ENCODE measurements around the gene BRMS1. TPM values are rescaled to one million over a fixed set of nuclear protein-coding genes. Genes with fewer than 3 reads are reported as not detected.

Gene BRMS1
- total RNA-seq, 1 experiment from 2014 or later, result 93.5 TPM

- Histone ChIP-seq H3K36me3 (ENCODE audit: insufficient read depth, low read length, poor library complexity, severe bottlenecking) (peaks cover 6% of the 10 kb centered on the region), H3K27ac (ENCODE audit: low read depth, low read length, poor library complexity, severe bottlenecking) (no peak overlapping the region), H3K4me1 (ENCODE audit: insufficient read depth, low read length, poor library complexity, severe bottlenecking) (peaks cover 35% of the 10 kb centered on the region), H3K9me3 (ENCODE audit: low read depth, low read length, poor library complexity, severe bottlenecking) (no peaks in the 10 kb centered on the region), H3K4me3 (ENCODE audit: low read depth, low read length, poor library complexity, severe bottlenecking) (no peak overlapping the region), H3K27me3 (replicated peaks; ENCODE audit: insufficient read depth, low read depth, low read length, poor library complexity) (no peaks in the 10 kb centered on the region)
- intact Hi-C loops (cut with micrococcal nuclease; ENCODE audit: unreplicated experiment), result no loop called here
- DNase-seq (ENCODE audit: low spot score), result no peak
- BruUV-seq (replicated peaks), result no TSS peak
- TF ChIP-seq CTCF (conservative IDR thresholded peaks at IDR 0.05; ENCODE audit: low read depth, low read length) (no peak), EZH2 (IDR thresholded peaks at IDR 0.05; ENCODE audit: borderline replicate concordance, low read depth, low read length, poor library complexity, severe bottlenecking) (no peak)
- ChIA-PET CTCF (no interaction called here), POLR2A (ENCODE audit: low non-redundant PET) (no interaction called here)
Observed at GRCh38 chr11:66332371-66333219, 12.3 kb downstream of the BRMS1 start.

GRCh38 chr11:66331542-66332370 is 13.1 kb downstream of the BRMS1 start:
- no peak overlapping the region for H3K4me3 ChIP-seq (ENCODE audit: low read depth, low read length, poor library complexity, severe bottlenecking)
- POLR2A ChIA-PET (ENCODE audit: low non-redundant PET), result no interaction called here
- TF ChIP-seq EZH2 (IDR thresholded peaks at IDR 0.05; ENCODE audit: borderline replicate concordance, low read depth, low read length, poor library complexity, severe bottlenecking) (no peak), CTCF (conservative IDR thresholded peaks at IDR 0.05; ENCODE audit: low read depth, low read length) (no peak)
- CTCF ChIA-PET, result no interaction called here
- no peaks in the 10 kb centered on the region for H3K9me3 ChIP-seq (ENCODE audit: low read depth, low read length, poor library complexity, severe bottlenecking)
- no peak for DNase-seq (ENCODE audit: low spot score)
- no peaks in the 10 kb centered on the region for H3K36me3 ChIP-seq (ENCODE audit: insufficient read depth, low read length, poor library complexity, severe bottlenecking)
- H3K4me1 ChIP-seq (ENCODE audit: insufficient read depth, low read length, poor library complexity, severe bottlenecking), result peaks cover 35% of the 10 kb centered on the region
- H3K27ac ChIP-seq (ENCODE audit: low read depth, low read length, poor library complexity, severe bottlenecking), result no peak overlapping the region
- intact Hi-C loops (cut with micrococcal nuclease; ENCODE audit: unreplicated experiment), result no loop called here
- BruUV-seq (replicated peaks), result no TSS peak
- H3K27me3 ChIP-seq (replicated peaks; ENCODE audit: insufficient read depth, low read depth, low read length, poor library complexity), result no peaks in the 10 kb centered on the region

- H3K27me3 ChIP-seq (replicated peaks; ENCODE audit: insufficient read depth, low read depth, low read length, poor library complexity), result no peaks in the 10 kb centered on the region
- H3K27ac ChIP-seq (ENCODE audit: low read depth, low read length, poor library complexity, severe bottlenecking), result no peak overlapping the region
- H3K9me3 ChIP-seq (ENCODE audit: low read depth, low read length, poor library complexity, severe bottlenecking), result no peaks in the 10 kb centered on the region
- peaks cover 32% of the 10 kb centered on the region for H3K4me1 ChIP-seq (ENCODE audit: insufficient read depth, low read length, poor library complexity, severe bottlenecking)
- TF ChIP-seq CTCF (conservative IDR thresholded peaks at IDR 0.05; ENCODE audit: low read depth, low read length) (no peak; the same call in 1 of the 2 replicates), EZH2 (IDR thresholded peaks at IDR 0.05; ENCODE audit: borderline replicate concordance, low read depth, low read length, poor library complexity, severe bottlenecking) (no peak)
- CTCF ChIA-PET, result no interaction called here
- no peaks in the 10 kb centered on the region for H3K36me3 ChIP-seq (ENCODE audit: insufficient read depth, low read length, poor library complexity, severe bottlenecking)
- no TSS peak for BruUV-seq (replicated peaks)
- no peak overlapping the region for H3K4me3 ChIP-seq (ENCODE audit: low read depth, low read length, poor library complexity, severe bottlenecking)
- intact Hi-C loops (cut with micrococcal nuclease; ENCODE audit: unreplicated experiment), result no loop called here
- POLR2A ChIA-PET (ENCODE audit: low non-redundant PET), result no interaction called here
- no peak for DNase-seq (ENCODE audit: low spot score)
Observed at GRCh38 chr11:66330931-66331330, 14.0 kb downstream of the BRMS1 start.
